Colonic mucosa (tissue), 4 donors: Measurements from ENCODE around the gene ZDHHC14. TPM values are rescaled to one million over a fixed set of nuclear protein-coding genes. Genes with fewer than 3 reads are reported as not detected.
A peak's percentile ranks its signal among the peaks of the same experiment; 100 is the strongest.

Experiments used
- DNase-seq: peaks from one replicate; pipeline ENCODE4 v3.0.0-alpha.2; 2020
- H3K27ac ChIP-seq: fragments of 200-600 bp; one replicate; pipeline ENCODE4 v1.8.0; 2021
- H3K27me3 ChIP-seq: fragments of 200-600 bp; one replicate; pipeline ENCODE4 v1.8.0; 2021
- H3K36me3 ChIP-seq: fragments of 200-600 bp; one replicate; pipeline ENCODE4 v1.8.0; 2021
- H3K4me1 ChIP-seq: fragments of 200-600 bp; one replicate; pipeline ENCODE4 v1.8.0; 2021; ENCODE audit warnings: mild to moderate bottlenecking
- H3K4me3 ChIP-seq: fragments of 200-600 bp; one replicate; pipeline ENCODE4 v1.8.0; 2021
- H3K9ac ChIP-seq, 2 donors: one replicate each; pipeline ENCODE4 v1.7.0; 2013; ENCODE audit warnings: control low read depth in 2 of 2, low read depth in 2 of 2, low read length in 2 of 2
- H3K9me3 ChIP-seq: fragments of 200-600 bp; one replicate; pipeline ENCODE4 v1.8.0; 2021
- intact Hi-C: fragments of 100-400 bp; cut with DNase I; formaldehyde crosslinking; loops from one replicate; pipeline ENCODE4 v1.14.1; 2022
- total RNA-seq, 2 donors: library from RNA; stranded (reverse); fragmentation: NEBNext Ultra II Directional in 1 of 2; extraction: Animal tissue kit (Norgen Biotek cat#: 25700) in 1 of 2; gene quantifications; one replicate each; pipeline ENCODE4 v1.2.1, GENCODE V29; 2021
- TF ChIP-seq, protein P1 (sequence below): fragments of 200-600 bp; IDR thresholded peaks from one replicate; pipeline ENCODE4 v1.8.0; 2022; ENCODE audit warnings: antibody characterized with exemption, mild to moderate bottlenecking
- donor health status: healthy.
- donor health status: DM: no; HTN: no; CAD: no.
- donor health status: DM: no; HTN: no; CAD: no.

The ZDHHC14 gene
- total RNA-seq, 2 donors from 2014 or later: 8.4 to 11.4 TPM

DNA sequence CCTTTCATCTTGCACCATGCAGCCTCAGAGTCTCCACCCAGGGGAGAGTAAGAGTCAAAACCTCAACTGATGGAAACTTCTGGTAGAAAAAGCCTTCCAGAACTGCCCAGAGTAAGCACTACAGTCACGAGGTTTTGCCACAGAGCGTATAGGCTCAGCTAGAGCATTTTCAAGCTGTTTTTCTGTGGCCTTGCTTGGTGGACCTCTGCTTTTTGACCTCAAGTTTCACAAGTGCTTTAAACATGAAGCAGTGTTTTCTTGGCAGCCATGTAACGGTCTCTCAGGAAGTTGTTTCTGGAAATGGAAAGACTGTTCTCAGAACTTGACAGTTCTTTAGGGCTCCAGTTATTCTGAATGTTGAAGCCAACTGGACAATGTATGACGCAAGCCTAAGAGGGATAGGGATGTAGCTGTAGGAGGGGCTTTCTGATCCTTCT is 146.5 kb downstream of the ZDHHC14 start:
- H3K9ac ChIP-seq: no peak overlapping the region
- no peaks in the 10 kb centered on the region for H3K4me1 ChIP-seq
- no peaks in the 10 kb centered on the region for H3K9me3 ChIP-seq
- TF ChIP-seq, protein P1, sequence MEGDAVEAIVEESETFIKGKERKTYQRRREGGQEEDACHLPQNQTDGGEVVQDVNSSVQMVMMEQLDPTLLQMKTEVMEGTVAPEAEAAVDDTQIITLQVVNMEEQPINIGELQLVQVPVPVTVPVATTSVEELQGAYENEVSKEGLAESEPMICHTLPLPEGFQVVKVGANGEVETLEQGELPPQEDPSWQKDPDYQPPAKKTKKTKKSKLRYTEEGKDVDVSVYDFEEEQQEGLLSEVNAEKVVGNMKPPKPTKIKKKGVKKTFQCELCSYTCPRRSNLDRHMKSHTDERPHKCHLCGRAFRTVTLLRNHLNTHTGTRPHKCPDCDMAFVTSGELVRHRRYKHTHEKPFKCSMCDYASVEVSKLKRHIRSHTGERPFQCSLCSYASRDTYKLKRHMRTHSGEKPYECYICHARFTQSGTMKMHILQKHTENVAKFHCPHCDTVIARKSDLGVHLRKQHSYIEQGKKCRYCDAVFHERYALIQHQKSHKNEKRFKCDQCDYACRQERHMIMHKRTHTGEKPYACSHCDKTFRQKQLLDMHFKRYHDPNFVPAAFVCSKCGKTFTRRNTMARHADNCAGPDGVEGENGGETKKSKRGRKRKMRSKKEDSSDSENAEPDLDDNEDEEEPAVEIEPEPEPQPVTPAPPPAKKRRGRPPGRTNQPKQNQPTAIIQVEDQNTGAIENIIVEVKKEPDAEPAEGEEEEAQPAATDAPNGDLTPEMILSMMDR: no peak
- H3K4me3 ChIP-seq: no peak overlapping the region
- H3K27me3 ChIP-seq: no peaks in the 10 kb centered on the region
- H3K36me3 ChIP-seq: no peaks in the 10 kb centered on the region
- H3K27ac ChIP-seq: peak overlapping the region; percentile 21
- intact Hi-C loops: no loop called here
- DNase-seq: no peak

DNA sequence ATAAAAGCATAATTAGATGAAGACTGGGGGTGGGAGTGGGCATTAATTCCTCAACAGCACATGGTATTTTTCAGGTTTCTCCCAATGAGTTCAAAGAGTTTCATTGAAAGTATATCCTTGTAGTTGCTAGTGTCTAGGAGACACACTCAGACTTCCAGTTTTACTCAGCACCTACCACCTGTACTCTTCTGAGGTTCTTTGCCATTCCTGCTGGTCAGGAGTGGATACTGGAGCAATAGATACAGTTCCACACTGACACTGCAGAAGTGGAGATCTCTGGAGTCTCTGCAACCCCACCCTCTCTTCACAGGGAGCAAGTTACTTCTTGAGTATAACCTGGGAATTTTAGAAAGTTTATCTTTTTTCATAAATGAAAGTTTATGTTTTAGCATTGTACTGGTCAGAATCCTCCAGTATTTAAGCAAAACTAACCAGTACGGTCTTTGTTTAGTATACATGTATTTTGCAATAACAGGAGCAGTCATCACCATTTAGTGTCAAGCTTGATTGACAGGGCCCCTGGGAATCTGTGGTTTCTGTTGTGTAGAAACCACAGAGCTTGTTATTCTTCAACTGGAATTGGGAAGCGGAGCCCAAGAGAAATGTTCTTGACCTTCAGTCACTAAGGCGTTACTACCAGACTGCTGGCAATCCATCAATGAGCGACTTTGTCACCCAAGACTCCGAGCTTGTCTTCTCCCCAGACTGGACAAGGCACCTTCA is 148.1 kb downstream of the ZDHHC14 start:
- DNase-seq: no peak
- H3K4me3 ChIP-seq: no peak overlapping the region
- H3K9me3 ChIP-seq: no peaks in the 10 kb centered on the region
- no peaks in the 10 kb centered on the region for H3K27me3 ChIP-seq
- no peak overlapping the region for H3K9ac ChIP-seq
- TF ChIP-seq, protein P1: no peak
- H3K27ac ChIP-seq: no peak overlapping the region
- no peaks in the 10 kb centered on the region for H3K36me3 ChIP-seq
- intact Hi-C loops: no loop called here
- no peaks in the 10 kb centered on the region for H3K4me1 ChIP-seq

DNA sequence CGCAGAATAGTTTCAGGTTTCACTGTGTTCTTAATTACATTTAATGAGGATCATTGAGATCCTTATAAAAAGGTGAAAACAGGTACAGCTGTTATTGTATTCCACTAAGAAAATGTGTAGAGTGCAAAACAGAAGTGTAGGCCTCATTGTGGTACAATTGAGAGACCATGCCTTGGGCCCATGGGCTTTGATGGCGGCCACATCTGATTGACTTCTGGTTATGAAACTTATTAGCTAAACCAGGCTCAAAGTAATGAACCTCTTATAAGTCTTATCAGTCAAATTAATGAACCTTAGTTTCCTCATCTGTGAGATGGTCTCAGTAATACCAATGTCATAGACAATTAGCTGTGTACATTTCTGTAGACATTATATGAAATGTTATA is 148.7 kb downstream of the ZDHHC14 start:
- intact Hi-C loops: no loop called here
- Histone ChIP-seq H3K9ac (no peak overlapping the region), H3K4me3 (no peak overlapping the region), H3K27me3 (no peaks in the 10 kb centered on the region), H3K27ac (no peak overlapping the region), H3K9me3 (no peaks in the 10 kb centered on the region), H3K4me1 (no peaks in the 10 kb centered on the region), H3K36me3 (no peaks in the 10 kb centered on the region)
- DNase-seq: no peak
- TF ChIP-seq, protein P1: no peak

DNA sequence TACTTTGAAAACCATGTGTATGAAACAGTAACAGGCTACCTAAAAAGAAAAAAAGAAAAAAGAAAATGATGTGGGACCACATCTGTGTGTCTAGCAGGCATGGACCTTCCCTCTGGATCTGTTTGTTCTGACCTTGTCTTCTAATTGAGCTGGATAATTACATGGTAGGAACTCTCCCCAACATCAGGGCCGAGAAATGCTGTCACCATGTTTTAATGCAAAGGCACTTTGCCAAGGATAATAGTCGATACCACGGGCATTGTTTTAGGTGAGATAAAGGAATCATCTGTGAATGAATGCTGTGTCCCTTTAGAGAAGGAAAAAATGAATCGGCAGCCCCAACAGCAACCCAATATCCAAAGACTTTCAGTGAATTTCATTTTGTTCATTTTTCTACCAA is 149.1 kb downstream of the ZDHHC14 start:
- Histone ChIP-seq H3K9me3 (no peaks in the 10 kb centered on the region), H3K9ac (no peak overlapping the region), H3K4me1 (peaks cover 1% of the 10 kb centered on the region), H3K27me3 (no peaks in the 10 kb centered on the region), H3K36me3 (no peaks in the 10 kb centered on the region), H3K27ac (no peak overlapping the region), H3K4me3 (no peak overlapping the region)
- intact Hi-C loops: no loop called here
- TF ChIP-seq, protein P1: no peak
- DNase-seq: no peak

DNA sequence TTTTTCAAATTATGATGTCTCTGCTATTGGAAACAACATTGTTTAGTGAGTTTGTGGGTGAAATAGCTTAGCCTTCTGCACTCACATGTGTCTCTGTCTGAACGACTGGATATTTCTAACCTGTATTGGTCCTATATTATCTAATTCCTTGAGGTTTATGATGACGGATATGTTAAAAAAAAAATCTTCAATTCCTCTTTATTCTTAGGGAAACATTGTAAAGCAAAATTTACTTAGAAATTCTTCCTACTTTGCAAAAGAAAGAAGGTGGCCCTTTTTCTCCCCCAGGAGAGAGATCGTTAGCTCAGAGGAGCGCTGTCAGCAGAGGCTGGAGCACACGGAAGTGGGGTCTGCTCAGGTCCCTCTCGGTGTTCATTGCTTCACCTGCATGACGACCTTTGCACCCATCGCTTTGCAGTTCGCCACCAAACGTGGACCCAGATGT is 149.8 kb downstream of the ZDHHC14 start:
- intact Hi-C loops: no loop called here
- Histone ChIP-seq H3K4me3 (no peak overlapping the region), H3K27ac (peak overlapping the region; percentile 38), H3K9ac (no peak overlapping the region), H3K36me3 (no peaks in the 10 kb centered on the region), H3K27me3 (no peaks in the 10 kb centered on the region), H3K4me1 (peaks cover 8% of the 10 kb centered on the region), H3K9me3 (no peaks in the 10 kb centered on the region)
- DNase-seq: no peak
- TF ChIP-seq, protein P1: no peak
